ENCODE results near the gene PGBD5. TPM values are rescaled to one million over a fixed set of nuclear protein-coding genes. Genes with fewer than 3 reads are reported as not detected.

Gene PGBD5
- polyA plus RNA-seq, 1 of the 3 experiments (the other 2 are of a cell fraction) = 0.15 TPM

- Histone ChIP-seq H3K9me3 (no peaks in the 10 kb centered on the region), H3K36me3 (replicated peaks in 1 of 2; ENCODE audit: control insufficient read depth in 1 of 2, insufficient read depth in 2 of 2, low read length in 1 of 2) (no peaks in the 10 kb centered on the region), H4K20me1 (ENCODE audit: insufficient read depth) (no peaks in the 10 kb centered on the region), H3K79me2 (ENCODE audit: insufficient read depth) (no peaks in the 10 kb centered on the region), H3K4me3 (ENCODE audit: low read depth in 2 of 2, low read length in 1 of 2) (no peak overlapping the region), H3F3A (replicated peaks; ENCODE audit: insufficient read depth) (no peaks in the 10 kb centered on the region), H3K4me1 (ENCODE audit: control insufficient read depth in 1 of 2, insufficient read depth in 2 of 2, low read depth in 1 of 2, low read length in 1 of 2) (no peaks in the 10 kb centered on the region), H2AFZ (ENCODE audit: low read depth) (no peak overlapping the region), H3K27me3 (ENCODE audit: insufficient read depth) (no peaks in the 10 kb centered on the region), H3K9ac (no peak overlapping the region), H3K9me2 (no peaks in the 10 kb centered on the region), H3K27ac (ENCODE audit: low read depth in 2 of 2, low read length in 1 of 2) (no peak overlapping the region), H3K4me2 (no peak overlapping the region)
- WGBS (ENCODE audit: low lambda C conversion rate) = 60% methylated on average over 12 of the region's 12 CpGs
- POLR2A ChIA-PET = no interaction called here
- TF ChIP-seq ZBTB33 (IDR thresholded peaks at IDR 0.05; ENCODE audit: borderline replicate concordance, low read depth) (no peak), CHD2 (IDR thresholded peaks at IDR 0.05; ENCODE audit: low read length, partially characterized antibody) (no peak), EP300 (IDR thresholded peaks at IDR 0.05; ENCODE audit: borderline replicate concordance in 1 of 2, low read depth in 1 of 2, low read length in 1 of 2) (no peak), TEAD4 (IDR thresholded peaks at IDR 0.05; ENCODE audit: borderline replicate concordance, insufficient read depth) (no peak), SIN3A (IDR thresholded peaks at IDR 0.05; ENCODE audit: borderline replicate concordance, low read depth, low read length) (no peak), CTCF (IDR thresholded peaks at IDR 0.05) (no peak), USF2 (IDR thresholded peaks at IDR 0.05; ENCODE audit: borderline replicate concordance, low read depth, low read length) (no peak), MAX (IDR thresholded peaks at IDR 0.05; ENCODE audit: low read depth) (no peak)
- CTCF ChIA-PET = no interaction called here
- no peak for DNase-seq
Observed at GRCh38 chr1:230335861-230336522, 90.1 kb downstream of the PGBD5 start.

- H3K27ac ChIP-seq (ENCODE audit: low read depth in 2 of 2, low read length in 1 of 2) = no peak overlapping the region
- ChIA-PET POLR2A (interaction anchor here (0.5 kb wide), 1 partner anchor 1075 kb away, joined by 4 read pairs; no protein-coding TSS in a partner anchor), CTCF (no interaction called here)
- TF ChIP-seq GABPA (IDR thresholded peaks at IDR 0.05; ENCODE audit: low read depth) (no peak), SIN3A (IDR thresholded peaks at IDR 0.05; ENCODE audit: borderline replicate concordance, low read depth, low read length) (no peak), CHD2 (IDR thresholded peaks at IDR 0.05; ENCODE audit: low read length, partially characterized antibody) (no peak), TCF12 (IDR thresholded peaks at IDR 0.05) (no peak), EZH2phosphoT487 (IDR thresholded peaks at IDR 0.05; ENCODE audit: borderline replicate concordance, low read depth) (no peak), RFX5 (IDR thresholded peaks at IDR 0.05; ENCODE audit: low read length) (no peak), GATA2 (CRISPR knock-in tag; IDR thresholded peaks at IDR 0.05) (no peak), RAD21 (IDR thresholded peaks at IDR 0.05; ENCODE audit: low read length) (no peak), PBX3 (IDR thresholded peaks at IDR 0.05) (no peak), CTCF (IDR thresholded peaks at IDR 0.05) (no peak)
- no peak overlapping the region for H2AFZ ChIP-seq (ENCODE audit: low read depth)
- no peaks in the 10 kb centered on the region for H4K20me1 ChIP-seq (ENCODE audit: insufficient read depth)
- no peaks in the 10 kb centered on the region for H3K4me1 ChIP-seq (ENCODE audit: control insufficient read depth in 1 of 2, insufficient read depth in 2 of 2, low read depth in 1 of 2, low read length in 1 of 2)
- H3K9me3 ChIP-seq = no peaks in the 10 kb centered on the region
- H3K79me2 ChIP-seq (ENCODE audit: insufficient read depth) = no peaks in the 10 kb centered on the region
- H3K9ac ChIP-seq = no peak overlapping the region
- no peak overlapping the region for H3K4me2 ChIP-seq
- H3K9me2 ChIP-seq = no peaks in the 10 kb centered on the region
- H3K27me3 ChIP-seq (ENCODE audit: insufficient read depth) = no peaks in the 10 kb centered on the region
- no peaks in the 10 kb centered on the region for H3K36me3 ChIP-seq (replicated peaks in 1 of 2; ENCODE audit: control insufficient read depth in 1 of 2, insufficient read depth in 2 of 2, low read length in 1 of 2)
- no peaks in the 10 kb centered on the region for H3F3A ChIP-seq (replicated peaks; ENCODE audit: insufficient read depth)
- 37% methylated on average over 2 of the region's 3 CpGs for WGBS (ENCODE audit: low lambda C conversion rate)
- no peak overlapping the region for H3K4me3 ChIP-seq (ENCODE audit: low read depth in 2 of 2, low read length in 1 of 2)
- DNase-seq = no peak
Observed at GRCh38 chr1:230334447-230334837, 91.7 kb downstream of the PGBD5 start.

Data from SK-N-SH (cell line).